K562 (cell line): ENCODE data around the gene APOO. TPM values are rescaled to one million over a fixed set of nuclear protein-coding genes. Genes with fewer than 3 reads are reported as not detected.
A peak's percentile ranks its signal among the peaks of the same experiment; 100 is the strongest.

Source experiments
- ARID1B ChIP-seq: fragments of 450-650 bp; IDR thresholded peaks from 2 replicates; pipeline ENCODE4 v1.6.1; 2016; ENCODE audit warnings: antibody characterized with exemption, mild to moderate bottlenecking, inconsistent platforms
- CBFA2T3 ChIP-seq: fragments of 450-650 bp; IDR thresholded peaks from 2 replicates; pipeline ENCODE4 v1.6.1; 2017
- CTBP1 ChIP-seq: fragments of 450-650 bp; IDR thresholded peaks from 2 replicates; pipeline ENCODE4 v1.6.1; 2016; ENCODE audit warnings: borderline replicate concordance
- ETV1 ChIP-seq: fragments of 450-650 bp; conservative IDR thresholded peaks from 2 replicates; pipeline ENCODE4 v1.6.1; 2016; ENCODE audit warnings: missing genetic modification characterization, control low read depth, low read depth, missing compliant biosample characterization
- HOXB6 ChIP-seq: fragments of 250-450 bp; sonication (Bioruptor Pico); IDR thresholded peaks from 2 replicates; pipeline ENCODE4 v1.5.1; 2022; ENCODE audit warnings: mild to moderate bottlenecking, borderline replicate concordance
- JUND ChIP-seq, 2 experiments: IDR thresholded peaks; 2 replicates in 1 of 2; 3 replicates in 1 of 2; pipeline ENCODE4 v1.6.1; 2011; ENCODE audit warnings: borderline replicate concordance in 2 of 2, low read depth in 2 of 2, low read length in 2 of 2, improper control_type of control experiment in 1 of 2, missing biosample characterization in 1 of 2, missing genetic modification characterization in 1 of 2, missing genetic modification reagents in 1 of 2
- MEIS2 ChIP-seq: fragments of 450-650 bp; IDR thresholded peaks from 2 replicates; pipeline ENCODE4 v1.6.1; 2014; ENCODE audit warnings: mild to moderate bottlenecking; ENCODE audit not compliant: partially characterized antibody
- MXI1 ChIP-seq: IDR thresholded peaks from 2 replicates; pipeline ENCODE4 v1.6.1; 2011; ENCODE audit warnings: low read depth, mild to moderate bottlenecking, improper control_type of control experiment, low read length
- PHF8 ChIP-seq: fragments of 200-600 bp; sonication (generic); IDR thresholded peaks from 2 replicates; pipeline ENCODE4 v1.6.1; 2012; ENCODE audit warnings: mixed run types, mild to moderate bottlenecking, inconsistent platforms, low read length, moderate library complexity, borderline replicate concordance
- SAFB ChIP-seq: fragments of 200-400 bp; formaldehyde crosslinking; IDR thresholded peaks from 2 replicates; pipeline ENCODE4 v1.6.1; 2017; ENCODE audit warnings: low read depth, low read length, borderline replicate concordance
- TEAD4 ChIP-seq, 2 experiments: sonication (generic) in 1 of 2; formaldehyde crosslinking in 1 of 2; IDR thresholded peaks; 2 replicates each; pipeline versions ENCODE4 v1.6.1 to v1.8.0; 2012 to 2022; ENCODE audit warnings: borderline replicate concordance in 1 of 2, inconsistent platforms in 1 of 2, low read length in 1 of 2, mild to moderate bottlenecking in 1 of 2, missing genetic modification reagents in 1 of 2
- ZBTB1 ChIP-seq: sonication (generic); formaldehyde crosslinking; IDR thresholded peaks from 2 replicates; pipeline ENCODE4 v1.8.1; 2023; ENCODE audit warnings: missing genetic modification reagents, low read depth, mild to moderate bottlenecking, borderline replicate concordance
- ZC3H4 ChIP-seq: sonication (generic); formaldehyde crosslinking; IDR thresholded peaks from 2 replicates; pipeline ENCODE4 v1.9.0; 2021; ENCODE audit warnings: missing genetic modification reagents, borderline replicate concordance
- ZEB2 ChIP-seq: fragments of 450-650 bp; IDR thresholded peaks from 2 replicates; pipeline ENCODE4 v1.6.1; 2016
- ZNF146 ChIP-seq: IDR thresholded peaks from one replicate; pipeline ENCODE4 v1.6.1; 2018; ENCODE audit warnings: missing compliant biosample characterization; ENCODE audit not compliant: unreplicated experiment
- ZNF23 ChIP-seq: fragments of 250-450 bp; sonication (Bioruptor Pico); IDR thresholded peaks from 2 replicates; pipeline ENCODE4 v1.4.0; 2020; ENCODE audit warnings: mild to moderate bottlenecking
- ZNF316 ChIP-seq: fragments of 450-650 bp; IDR thresholded peaks from 2 replicates; pipeline ENCODE4 v1.6.1; 2016
- ZNF75A ChIP-seq: fragments of 450-650 bp; formaldehyde crosslinking; IDR thresholded peaks from 2 replicates; pipeline ENCODE4 v1.4.0; 2020; ENCODE audit warnings: mild to moderate bottlenecking
- ZNF778 ChIP-seq: fragments of 450-650 bp; formaldehyde crosslinking; IDR thresholded peaks from 2 replicates; pipeline ENCODE4 v1.4.0; 2020; ENCODE audit warnings: mild to moderate bottlenecking, moderate library complexity
- polyA plus RNA-seq, 8 experiments: library from polyadenylated mRNA; depleted of rRNA in 4 of 8; stranded (reverse) in 5 of 8; unstranded in 3 of 8; fragments of >200 nt; fragmentation: Nextera tagmentation in 2 of 8; fragmentation: Illumina TruSeq in 1 of 8; extraction: Ambion mirVana in 2 of 8; extraction: Trizol in 1 of 8; gene quantifications; 2 replicates each; pipeline versions ENCODE4 v1.2.1 to v1.2.3, GENCODE V29; 2011 to 2014; ENCODE audit warnings: inconsistent platforms in 1 of 8, missing spikeins in 1 of 8
- total RNA-seq, 7 experiments: library from RNA; depleted of rRNA in 6 of 7; stranded (reverse); fragments of >200 nt in 6 of 7; fragmentation: Illumina TruSeq in 2 of 7; extraction: Trizol in 2 of 7; gene quantifications; 2 replicates each; pipeline versions ENCODE4 v1.2.1 to v1.2.3, GENCODE V29; 2011 to 2021; ENCODE audit warnings: low replicate concordance in 1 of 7
- TF ChIP-seq, protein P1 (sequence below): sonication (generic); formaldehyde crosslinking; IDR thresholded peaks from 2 replicates; pipeline ENCODE4 v1.8.0; 2023; ENCODE audit warnings: mild to moderate bottlenecking, missing genetic modification reagents
- TF ChIP-seq, protein P2 (sequence below): fragments of 450-650 bp; IDR thresholded peaks from 2 replicates; pipeline ENCODE4 v1.6.1; 2016; ENCODE audit warnings: mild to moderate bottlenecking
- TF ChIP-seq, protein P3 (sequence below), 2 experiments: IDR thresholded peaks in 1 of 2; conservative IDR thresholded peaks in 1 of 2; 2 replicates each; pipeline ENCODE4 v1.6.1; 2016; ENCODE audit warnings: low read depth in 2 of 2, mild to moderate bottlenecking in 1 of 2, missing compliant biosample characterization in 1 of 2, missing genetic modification characterization in 1 of 2, moderate library complexity in 1 of 2

APOO gene
- total and polyA plus RNA-seq, 9 of the 15 experiments (the other 6 are each of a cell fraction or from before 2014, with no cell fraction given): 37.3 to 76.4 (median 60.8) TPM

DNA sequence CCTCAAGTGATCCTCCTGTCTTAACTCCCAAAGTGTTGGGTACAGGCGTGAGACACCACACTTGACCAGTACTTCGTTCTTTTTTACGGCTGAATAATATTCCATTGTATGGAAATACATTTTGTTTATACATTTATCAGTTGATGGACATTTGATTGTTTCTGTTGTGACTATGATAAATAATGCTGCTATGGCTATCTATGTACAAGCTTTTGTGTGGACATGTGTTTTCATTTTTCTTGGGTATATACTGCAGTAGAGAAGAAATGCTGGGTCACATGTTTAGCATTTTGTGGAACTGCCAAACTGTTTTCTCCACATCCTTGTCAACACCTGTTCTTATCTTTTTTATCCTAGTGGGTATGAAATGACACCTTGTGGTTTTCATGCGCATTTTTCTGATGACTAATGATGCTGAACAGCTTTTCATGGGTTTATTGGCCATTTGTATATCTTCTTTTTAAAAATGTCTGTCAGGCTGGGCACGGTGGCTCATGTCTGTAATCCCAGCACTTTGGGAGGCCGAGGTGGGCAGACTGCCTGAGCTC is 87.4 kb downstream of the APOO start (continued):
- TF ChIP-seq ZEB2: peak; percentile 75
- no peak for TF ChIP-seq ETV1 (tag)
- no peak for TF ChIP-seq HOXB6 (CRISPR knock-in tag)
- TF ChIP-seq SAFB: no peak
- TF ChIP-seq MXI1: no peak
- no peak for TF ChIP-seq ZNF23 (CRISPR knock-in tag)
- TF ChIP-seq ZNF75A (CRISPR knock-in tag): no peak
- TF ChIP-seq ZBTB1: no peak
- TF ChIP-seq ZNF316: 0 out of 2 replicates have a peak, but pooled peaks have one; percentile 11
- TF ChIP-seq ZNF778: no peak
- TF ChIP-seq, protein P1, sequence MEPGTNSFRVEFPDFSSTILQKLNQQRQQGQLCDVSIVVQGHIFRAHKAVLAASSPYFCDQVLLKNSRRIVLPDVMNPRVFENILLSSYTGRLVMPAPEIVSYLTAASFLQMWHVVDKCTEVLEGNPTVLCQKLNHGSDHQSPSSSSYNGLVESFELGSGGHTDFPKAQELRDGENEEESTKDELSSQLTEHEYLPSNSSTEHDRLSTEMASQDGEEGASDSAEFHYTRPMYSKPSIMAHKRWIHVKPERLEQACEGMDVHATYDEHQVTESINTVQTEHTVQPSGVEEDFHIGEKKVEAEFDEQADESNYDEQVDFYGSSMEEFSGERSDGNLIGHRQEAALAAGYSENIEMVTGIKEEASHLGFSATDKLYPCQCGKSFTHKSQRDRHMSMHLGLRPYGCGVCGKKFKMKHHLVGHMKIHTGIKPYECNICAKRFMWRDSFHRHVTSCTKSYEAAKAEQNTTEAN: no peak
- TF ChIP-seq, protein P2, sequence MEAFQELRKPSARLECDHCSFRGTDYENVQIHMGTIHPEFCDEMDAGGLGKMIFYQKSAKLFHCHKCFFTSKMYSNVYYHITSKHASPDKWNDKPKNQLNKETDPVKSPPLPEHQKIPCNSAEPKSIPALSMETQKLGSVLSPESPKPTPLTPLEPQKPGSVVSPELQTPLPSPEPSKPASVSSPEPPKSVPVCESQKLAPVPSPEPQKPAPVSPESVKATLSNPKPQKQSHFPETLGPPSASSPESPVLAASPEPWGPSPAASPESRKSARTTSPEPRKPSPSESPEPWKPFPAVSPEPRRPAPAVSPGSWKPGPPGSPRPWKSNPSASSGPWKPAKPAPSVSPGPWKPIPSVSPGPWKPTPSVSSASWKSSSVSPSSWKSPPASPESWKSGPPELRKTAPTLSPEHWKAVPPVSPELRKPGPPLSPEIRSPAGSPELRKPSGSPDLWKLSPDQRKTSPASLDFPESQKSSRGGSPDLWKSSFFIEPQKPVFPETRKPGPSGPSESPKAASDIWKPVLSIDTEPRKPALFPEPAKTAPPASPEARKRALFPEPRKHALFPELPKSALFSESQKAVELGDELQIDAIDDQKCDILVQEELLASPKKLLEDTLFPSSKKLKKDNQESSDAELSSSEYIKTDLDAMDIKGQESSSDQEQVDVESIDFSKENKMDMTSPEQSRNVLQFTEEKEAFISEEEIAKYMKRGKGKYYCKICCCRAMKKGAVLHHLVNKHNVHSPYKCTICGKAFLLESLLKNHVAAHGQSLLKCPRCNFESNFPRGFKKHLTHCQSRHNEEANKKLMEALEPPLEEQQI: no peak
- TF ChIP-seq, protein P3, sequence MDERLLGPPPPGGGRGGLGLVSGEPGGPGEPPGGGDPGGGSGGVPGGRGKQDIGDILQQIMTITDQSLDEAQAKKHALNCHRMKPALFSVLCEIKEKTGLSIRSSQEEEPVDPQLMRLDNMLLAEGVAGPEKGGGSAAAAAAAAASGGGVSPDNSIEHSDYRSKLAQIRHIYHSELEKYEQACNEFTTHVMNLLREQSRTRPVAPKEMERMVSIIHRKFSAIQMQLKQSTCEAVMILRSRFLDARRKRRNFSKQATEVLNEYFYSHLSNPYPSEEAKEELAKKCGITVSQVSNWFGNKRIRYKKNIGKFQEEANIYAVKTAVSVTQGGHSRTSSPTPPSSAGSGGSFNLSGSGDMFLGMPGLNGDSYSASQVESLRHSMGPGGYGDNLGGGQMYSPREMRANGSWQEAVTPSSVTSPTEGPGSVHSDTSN (CRISPR knock-in tag; IDR thresholded peaks at IDR 0.05; ENCODE audit: low read depth): no peak
- TF ChIP-seq, protein P3 (tag; conservative IDR thresholded peaks at IDR 0.05; ENCODE audit: low read depth): peak; percentile 42; the same call in 1 of the 2 replicates
- TF ChIP-seq TEAD4 (IDR thresholded peaks at IDR 0.05; ENCODE audit: low read length): peak; percentile 37; the same call in 1 of the 2 replicates
- no peak for TF ChIP-seq TEAD4 (CRISPR knock-in tag; IDR thresholded peaks at IDR 0.05; ENCODE audit: borderline replicate concordance)
- 0 out of 2 replicates have a peak, but pooled peaks have one; percentile 15 for TF ChIP-seq JUND (IDR thresholded peaks at IDR 0.05; ENCODE audit: borderline replicate concordance, low read depth, low read length)
- TF ChIP-seq JUND (tag; IDR thresholded peaks at IDR 0.05; ENCODE audit: borderline replicate concordance, low read depth, low read length): no peak
- TF ChIP-seq ZC3H4 (CRISPR knock-in tag): no peak
- 0 out of 2 replicates have a peak, but pooled peaks have one; percentile 27 for TF ChIP-seq ARID1B
- TF ChIP-seq MEIS2: peak; percentile 84
- peak; percentile 40; the same call in 1 of the 2 replicates for TF ChIP-seq CTBP1
- peak; percentile 12; the same call in 1 of the 2 replicates for TF ChIP-seq CBFA2T3
- TF ChIP-seq ZNF146: peak; percentile 45
- TF ChIP-seq PHF8: no peak
